GM19193 (cell line): Measurements from ENCODE around the gene CD84.

Experiments used
- POLR2A ChIP-seq: IDR thresholded peaks from 4 replicates; pipeline ENCODE4 v1.6.1; 2011; ENCODE audit not compliant: insufficient read depth, insufficient read length; ENCODE audit errors: extremely low read depth

Gene CD84, protein sequence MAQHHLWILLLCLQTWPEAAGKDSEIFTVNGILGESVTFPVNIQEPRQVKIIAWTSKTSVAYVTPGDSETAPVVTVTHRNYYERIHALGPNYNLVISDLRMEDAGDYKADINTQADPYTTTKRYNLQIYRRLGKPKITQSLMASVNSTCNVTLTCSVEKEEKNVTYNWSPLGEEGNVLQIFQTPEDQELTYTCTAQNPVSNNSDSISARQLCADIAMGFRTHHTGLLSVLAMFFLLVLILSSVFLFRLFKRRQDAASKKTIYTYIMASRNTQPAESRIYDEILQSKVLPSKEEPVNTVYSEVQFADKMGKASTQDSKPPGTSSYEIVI

DNA sequence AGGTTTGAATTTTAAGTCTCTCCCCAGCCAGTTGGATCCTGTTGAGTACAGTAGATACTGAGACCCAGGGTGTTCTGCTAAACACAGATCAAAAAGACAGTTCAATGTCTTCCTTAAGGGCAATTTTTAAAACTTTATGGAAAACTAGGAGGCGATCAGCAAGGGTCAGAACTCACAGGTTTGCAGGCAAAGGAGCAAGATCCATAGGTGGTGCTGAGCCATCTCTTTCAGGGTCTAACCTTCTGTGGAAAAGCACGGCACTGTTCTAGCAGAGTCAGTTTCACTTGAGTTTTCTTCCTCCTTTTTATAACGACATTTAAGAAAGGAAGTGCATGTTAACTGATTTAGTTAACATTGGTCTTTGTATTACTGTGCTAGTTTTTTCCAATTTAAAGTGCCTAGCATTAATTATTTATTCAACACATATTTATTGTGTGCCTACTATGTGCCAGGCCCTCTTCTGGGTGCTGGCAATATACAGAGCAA is at the start of gene CD84:
Gene CD84 (minus strand): TSS at position 281 of the 486 bp plus-strand sequence. CDS start 59 bp downstream, at position 222.
- peak; percentile 37 for TF ChIP-seq POLR2A

DNA sequence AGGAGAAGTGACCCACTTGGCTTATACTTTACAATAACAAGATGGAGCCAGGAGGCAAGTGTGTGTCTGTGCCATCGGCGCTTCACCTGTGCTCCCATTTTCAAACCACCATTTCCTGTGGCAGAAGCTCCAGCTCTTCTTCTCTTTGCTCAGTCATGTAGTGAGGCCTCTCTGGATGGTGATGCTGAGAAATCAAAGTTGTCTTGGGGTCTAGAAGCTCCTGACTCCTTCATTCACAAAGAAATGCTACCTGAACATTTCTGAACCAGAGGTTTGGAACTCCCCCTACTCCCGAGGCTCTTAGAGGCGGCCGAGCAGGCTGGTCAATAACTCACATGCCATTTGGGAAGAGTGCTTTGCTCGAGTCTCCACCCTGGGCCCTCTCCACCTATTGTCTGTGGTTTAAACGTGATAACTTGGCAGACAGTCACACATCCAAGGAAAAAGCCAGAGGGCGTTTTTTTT is 49.5 kb upstream of the CD84 start:
- TF ChIP-seq POLR2A = peak; percentile 38

DNA sequence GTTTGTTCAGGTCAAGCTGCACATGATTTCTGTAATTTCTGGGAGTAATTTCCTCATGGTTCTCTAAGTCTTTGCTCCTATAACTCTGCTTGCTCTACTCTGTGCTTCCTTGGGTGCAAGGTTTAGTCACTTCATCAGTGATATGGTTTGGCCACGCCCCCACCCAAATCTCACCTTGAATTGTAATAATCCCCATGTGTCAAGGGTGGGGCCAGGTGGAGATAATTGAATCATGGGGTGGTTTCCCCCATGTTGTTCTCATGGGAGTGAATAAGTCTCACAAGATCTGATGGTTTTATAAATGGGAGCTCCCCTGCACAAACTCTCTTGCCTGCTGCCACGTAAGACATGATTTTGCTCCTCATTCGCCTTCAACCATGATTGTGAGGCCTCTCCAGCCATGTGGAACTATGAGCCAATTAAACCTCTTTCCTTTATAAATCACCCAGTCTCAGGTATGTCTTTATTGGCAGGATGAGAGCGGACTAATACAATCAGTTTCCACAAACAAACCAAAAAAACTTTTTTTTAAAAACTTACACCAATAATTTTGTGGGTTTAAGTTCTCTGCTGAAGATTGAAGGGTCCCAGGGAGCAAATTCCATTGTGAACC is 48.5 kb upstream of the CD84 start:
- peak; percentile 11 for TF ChIP-seq POLR2A

DNA sequence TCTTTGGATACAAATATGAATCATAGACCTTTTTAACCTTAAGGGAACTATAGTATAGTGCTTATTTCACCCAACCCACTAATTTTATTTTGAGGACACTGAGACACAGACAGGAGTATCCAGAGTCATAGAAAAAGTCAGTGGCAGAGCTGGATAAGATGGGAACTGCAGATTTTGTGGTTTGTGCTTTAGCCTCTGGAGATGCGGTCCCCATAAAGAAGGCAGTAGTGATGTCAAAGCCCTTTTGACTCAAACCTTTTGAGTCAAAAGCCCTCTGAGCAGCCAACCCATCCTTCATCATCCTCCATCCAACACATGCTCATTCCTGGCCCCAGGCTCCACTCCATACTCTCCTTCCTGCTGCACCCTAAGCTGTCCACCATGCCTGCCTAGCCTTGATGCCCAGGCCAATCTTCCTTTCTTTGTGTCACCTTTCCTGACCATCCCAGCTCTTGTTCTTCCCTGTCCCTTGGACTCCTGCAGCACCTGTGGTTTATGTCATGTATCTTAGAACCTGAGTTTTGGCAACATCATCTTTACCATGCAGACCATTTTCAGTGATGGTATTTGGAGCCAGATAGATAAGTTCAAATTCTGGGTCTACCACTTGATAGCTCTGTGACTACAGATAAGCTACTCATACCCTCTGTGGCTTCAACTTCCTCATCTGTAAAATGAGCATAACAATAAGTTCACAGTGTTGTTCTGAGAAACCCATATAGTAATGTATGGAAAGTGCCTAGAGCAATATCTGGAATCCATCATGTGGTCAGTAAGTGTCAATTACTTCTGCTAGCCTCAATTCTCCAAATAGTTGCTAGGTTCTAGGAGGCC is 47.4 kb upstream of the CD84 start:
- TF ChIP-seq POLR2A = peak; percentile 53

DNA sequence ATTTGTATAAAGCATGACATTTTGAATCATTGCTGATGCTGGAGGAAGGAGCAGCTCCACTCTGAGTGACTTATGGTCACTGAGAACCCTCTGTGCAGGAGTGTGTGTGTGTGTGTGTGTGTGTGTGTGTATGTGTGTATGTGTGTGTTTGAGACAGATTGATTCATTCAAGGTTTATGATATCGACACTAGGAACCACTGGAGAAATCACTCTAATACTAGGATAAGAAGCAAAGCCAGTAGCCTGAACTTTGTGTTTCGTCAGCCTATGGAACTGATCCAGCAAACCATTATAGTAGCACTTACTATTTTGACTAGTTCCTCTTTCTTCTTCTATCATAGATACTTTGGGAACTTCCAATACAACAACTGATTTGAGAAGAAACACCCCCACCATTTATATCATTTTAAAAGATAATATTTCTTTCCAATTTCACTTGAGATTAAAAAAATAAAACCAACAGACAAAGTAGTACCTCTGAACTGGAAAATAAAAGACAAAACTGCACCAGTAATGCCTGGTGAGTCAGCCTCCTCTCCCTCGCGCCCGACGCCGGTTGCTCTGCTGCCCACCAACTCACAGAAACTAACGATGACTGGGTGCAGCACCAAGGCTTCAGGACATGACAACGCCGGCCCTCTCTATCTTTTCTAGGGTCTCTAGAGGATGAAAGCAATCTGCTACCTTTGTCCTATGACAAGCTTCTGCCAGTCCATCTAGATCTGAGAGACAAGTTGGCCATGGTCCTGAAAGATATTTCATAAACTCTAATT is 46.6 kb upstream of the CD84 start:
- peak; percentile 20 for TF ChIP-seq POLR2A

DNA sequence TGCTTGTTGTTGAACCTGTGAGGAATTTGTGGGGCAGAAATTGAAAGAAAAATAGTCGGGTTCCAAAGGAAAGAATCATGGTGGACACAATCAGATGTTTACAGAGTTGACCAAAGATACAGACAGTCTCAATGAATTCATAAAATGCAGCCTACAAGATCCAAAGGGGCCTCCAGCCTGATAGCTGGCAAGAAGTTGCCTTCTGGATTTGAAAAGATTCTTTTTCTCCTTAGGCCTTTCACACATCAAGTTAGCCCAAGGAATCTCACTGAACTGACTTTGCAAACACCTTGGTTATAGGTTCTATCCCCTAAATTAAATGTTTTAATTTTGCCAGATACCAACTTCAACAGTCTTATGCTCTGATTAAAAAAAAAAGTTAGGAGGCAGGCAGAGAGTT is 46.0 kb upstream of the CD84 start:
- TF ChIP-seq POLR2A = no peak

DNA sequence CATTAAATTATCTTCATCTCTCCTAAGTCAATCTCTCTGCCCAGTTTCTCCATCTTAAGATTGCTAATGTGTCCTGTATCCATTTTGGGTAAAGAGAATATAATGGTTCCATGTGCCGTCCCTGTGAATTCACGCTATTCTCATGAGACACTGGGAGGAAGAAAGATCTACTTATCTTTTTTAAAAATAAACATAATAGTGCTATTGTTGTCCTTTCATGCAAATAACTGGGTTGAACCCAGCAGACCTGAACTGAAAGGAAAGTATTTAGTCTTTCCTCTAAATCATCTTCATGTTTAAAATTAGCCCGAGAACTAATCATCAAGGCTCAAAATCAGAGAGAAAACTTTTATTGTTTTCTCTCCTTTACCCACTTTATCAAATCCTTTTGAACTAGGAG is 45.2 kb upstream of the CD84 start:
- TF ChIP-seq POLR2A = no peak

DNA sequence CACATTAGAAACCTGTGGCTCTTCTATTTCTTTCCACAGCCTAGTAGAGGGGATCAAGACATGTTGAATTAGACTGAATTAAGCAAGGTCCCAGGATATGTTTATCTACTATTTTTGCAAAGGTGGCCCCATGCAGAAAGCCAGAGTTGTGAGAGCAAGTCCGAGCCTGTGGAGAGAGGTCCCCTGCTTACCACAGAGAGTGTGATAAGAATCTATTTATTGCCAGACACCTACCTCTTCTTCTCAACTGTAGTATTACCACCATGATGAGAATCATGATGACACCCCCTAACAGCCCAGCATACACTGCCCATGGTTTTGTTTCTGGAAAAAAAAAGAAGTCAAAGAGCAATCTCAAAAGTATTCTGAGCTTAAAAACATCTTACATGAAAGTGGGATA is 44.6 kb upstream of the CD84 start:
- TF ChIP-seq POLR2A = no peak

DNA sequence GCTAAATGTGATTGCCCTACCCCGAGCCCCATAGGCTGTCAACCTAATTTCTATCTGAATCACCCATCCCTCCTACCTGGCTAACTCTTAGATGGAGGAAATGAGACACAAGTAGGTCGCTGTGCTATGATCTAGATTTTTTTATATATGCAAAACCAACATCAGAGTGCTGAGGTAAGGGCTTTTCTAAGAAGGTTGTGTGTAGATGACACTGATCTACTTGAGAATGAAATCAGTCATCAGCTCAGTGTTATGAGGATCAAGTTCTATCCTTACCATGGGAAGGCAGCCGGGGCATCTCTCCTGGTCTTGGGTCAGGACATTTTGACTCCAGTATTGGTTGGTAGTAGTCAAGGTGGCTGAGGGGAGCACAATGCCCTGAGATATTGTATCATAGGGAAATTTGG is 43.9 kb upstream of the CD84 start:
- TF ChIP-seq POLR2A = peak; percentile 16

DNA sequence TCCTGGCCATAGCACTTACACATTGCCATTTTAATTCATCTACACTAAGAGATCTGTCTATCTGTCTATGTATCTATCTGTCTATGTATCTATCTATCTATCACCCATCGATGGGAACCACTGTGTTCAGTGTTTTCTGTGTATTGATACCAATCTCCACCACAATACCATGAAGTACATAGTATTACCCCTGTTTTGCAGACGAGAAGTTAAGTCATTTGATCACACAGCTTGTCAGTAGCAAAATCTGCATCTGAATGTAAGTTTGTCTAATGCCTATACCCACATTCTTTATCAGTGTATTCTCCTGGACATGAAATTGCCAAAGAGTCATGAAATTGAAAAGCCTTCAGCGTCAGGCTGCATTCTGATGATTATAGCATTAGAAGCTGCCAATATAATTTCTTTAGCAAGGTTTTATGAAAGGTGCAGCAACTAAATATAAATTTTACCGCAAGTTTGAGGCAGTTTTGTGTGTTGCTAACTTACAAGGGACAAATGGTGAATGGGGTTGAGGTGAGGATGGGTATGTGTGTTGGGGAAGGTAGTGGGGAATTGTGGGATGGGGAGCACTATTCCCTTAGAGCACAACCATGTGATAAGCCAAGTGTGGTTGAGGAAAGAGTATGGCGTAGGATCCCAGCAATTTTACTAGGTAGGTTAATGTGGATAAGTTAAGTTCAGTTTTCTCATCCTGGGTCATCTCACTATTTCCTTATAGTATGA is 43.4 kb upstream of the CD84 start:
- peak; percentile 17 for TF ChIP-seq POLR2A

DNA sequence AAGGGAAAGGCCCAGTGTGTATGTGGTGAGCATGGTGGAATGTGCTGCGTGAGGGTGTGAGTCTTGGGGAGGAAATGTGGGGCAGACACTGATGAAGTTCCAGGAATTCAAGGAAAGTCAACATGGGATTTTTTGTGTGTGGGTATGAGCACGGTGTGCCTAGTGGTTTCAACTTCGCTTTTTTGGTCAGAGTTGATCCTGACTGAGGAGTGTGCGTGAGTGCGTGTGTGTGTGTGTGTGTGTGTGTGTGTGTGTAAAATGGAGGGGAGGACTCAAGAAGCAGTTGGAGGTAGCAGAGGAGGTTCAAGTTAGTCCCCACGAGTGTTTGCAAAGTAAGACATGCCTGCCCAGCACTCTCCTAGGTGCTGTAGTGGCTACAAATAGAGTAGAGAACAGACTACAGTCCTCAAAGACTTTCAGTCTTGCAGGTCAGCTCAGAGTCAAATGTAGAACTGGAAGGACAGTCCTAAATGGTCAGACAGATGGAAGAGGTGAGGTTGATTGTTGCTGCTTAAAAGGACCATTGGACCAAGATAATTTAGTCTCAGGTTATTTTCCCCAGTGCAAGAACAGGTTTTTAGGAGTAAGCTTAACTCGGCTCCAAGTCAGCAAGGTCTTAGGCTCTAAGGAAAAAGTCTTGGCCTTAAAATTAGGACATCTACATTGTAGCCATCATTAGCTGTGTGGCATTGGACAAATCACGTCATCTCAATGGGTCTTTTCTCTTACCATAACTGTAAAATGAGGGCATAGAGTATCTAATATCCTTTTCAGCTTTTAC is 42.5 kb upstream of the CD84 start:
- peak; percentile 33 for TF ChIP-seq POLR2A

DNA sequence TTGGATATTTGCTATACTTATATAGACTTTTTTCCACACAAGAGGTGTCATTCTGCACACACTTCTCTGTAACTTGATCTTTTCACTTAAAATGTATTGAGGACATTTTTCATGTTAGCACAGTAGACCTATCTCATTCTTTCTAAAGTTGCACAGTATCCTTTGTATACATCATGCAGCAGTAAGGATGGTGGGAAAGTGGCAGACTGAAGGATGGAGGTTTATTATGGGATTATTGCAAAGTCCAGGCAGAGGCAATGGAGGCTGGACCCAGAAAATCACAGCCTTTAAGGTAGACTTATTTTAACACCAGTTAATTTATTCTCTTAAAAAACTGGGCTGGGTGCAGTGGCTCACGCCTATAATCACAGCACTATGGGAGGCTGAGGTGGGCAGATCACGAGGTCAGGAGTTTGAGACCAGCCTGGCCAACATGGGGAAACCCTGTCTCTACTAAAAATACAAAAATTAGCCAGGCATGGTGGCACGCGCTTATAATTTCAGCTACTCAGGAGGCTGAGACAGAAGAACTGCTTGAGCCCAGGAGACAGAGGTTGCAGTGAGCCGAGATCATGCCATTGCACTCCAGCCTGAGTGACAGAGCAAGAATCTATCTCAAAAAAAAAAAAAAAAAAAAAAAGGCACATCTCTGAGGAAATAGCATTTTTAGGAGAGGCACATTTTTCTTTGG is 41.8 kb upstream of the CD84 start:
- TF ChIP-seq POLR2A = no peak
